ENCODE measurements around the gene TSHZ2.

Gene TSHZ2

GRCh38 chr20:53205046-53205445 lies 232.9 kb downstream of the TSHZ2 start:
- DNase-seq (ENCODE audit: low read depth), result no peak

GRCh38 chr20:53208110-53208832 lies 236.1 kb downstream of the TSHZ2 start:
- no peak for DNase-seq (ENCODE audit: low read depth)

GRCh38 chr20:53210041-53210440 lies 237.9 kb downstream of the TSHZ2 start:
- no peak for DNase-seq (ENCODE audit: low read depth)

GRCh38 chr20:53210931-53211330 lies 238.8 kb downstream of the TSHZ2 start:
- no peak for DNase-seq (ENCODE audit: low read depth)

DNA sequence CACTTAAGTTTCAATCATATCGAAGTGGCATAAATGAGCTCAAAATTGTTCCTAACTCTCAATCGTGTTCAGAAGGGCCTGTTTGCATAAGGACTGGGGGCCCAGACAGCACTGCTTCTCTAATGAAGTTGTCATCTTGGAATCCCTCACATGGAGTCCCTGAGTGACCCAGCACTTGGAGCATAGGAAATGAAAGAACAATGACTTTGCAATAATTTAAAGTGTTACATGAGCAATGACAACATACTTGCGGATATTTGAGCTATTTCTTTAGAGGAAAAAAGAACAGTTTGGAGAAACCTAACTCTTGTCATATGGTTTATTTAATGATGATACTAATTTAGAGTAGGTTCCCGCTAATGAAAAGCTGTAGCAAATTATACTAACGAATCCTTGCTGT lies 239.9 kb downstream of the TSHZ2 start:
- no peak for DNase-seq (ENCODE audit: low read depth)

DNA sequence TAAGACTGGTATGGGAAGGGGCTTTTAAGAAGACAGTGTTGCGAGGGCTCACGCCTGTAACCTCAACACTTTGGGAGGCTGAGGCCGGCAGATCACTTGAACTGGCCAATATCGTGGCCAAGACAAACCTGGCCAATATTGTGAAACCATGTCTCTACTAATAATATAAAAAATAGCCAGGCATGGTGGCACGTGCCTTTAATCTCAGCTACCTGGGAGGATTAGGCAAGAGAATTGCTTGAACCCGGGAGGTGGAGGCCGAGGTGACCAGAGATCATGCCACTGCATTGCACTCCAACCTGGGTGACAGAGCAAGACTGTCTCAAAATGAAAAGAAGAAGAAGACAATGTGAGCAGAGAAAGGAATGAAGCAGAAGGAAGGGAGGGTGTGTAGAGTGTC lies 242.2 kb downstream of the TSHZ2 start:
- no peak for DNase-seq (ENCODE audit: low read depth)

DNA sequence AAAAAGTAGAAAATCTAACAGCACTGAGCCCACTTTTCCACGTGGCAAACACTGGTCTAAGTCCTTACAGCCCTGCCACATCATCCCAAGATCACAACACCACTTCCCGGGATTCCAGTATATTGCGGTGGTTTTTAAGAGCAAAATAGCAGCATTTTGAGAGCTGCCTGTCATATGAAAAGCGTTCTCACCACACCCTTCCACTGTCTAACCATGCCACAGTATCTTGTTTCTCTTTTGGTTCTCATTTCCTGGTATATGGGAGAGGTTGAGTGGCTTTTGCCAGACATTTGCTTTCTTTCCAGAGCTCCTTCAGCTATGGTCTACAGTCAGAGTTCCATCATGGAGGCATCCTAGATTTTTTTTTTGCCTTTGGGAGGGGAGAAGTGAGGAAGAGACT lies 243.0 kb downstream of the TSHZ2 start:
- peak; percentile 14 for DNase-seq (ENCODE audit: low read depth)

DNA sequence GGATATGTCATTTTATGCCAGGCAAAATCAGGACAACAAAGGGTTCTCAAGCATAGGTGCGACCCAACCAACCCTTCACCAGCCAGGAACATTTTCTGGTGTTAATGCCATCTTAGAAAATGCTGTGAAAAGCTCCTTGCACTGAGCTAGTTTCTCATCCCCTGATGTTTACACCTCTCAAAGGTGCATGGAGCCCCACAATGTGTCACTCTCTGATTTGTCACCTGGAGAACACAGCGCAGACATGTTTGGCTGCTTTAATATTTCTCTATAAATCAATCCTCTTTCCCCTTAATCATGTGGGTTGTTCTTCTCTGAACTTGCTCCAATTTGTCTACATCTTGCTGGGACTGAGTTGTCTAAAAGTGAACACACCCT lies 244.3 kb downstream of the TSHZ2 start:
- DNase-seq (ENCODE audit: low read depth), result no peak

DNA sequence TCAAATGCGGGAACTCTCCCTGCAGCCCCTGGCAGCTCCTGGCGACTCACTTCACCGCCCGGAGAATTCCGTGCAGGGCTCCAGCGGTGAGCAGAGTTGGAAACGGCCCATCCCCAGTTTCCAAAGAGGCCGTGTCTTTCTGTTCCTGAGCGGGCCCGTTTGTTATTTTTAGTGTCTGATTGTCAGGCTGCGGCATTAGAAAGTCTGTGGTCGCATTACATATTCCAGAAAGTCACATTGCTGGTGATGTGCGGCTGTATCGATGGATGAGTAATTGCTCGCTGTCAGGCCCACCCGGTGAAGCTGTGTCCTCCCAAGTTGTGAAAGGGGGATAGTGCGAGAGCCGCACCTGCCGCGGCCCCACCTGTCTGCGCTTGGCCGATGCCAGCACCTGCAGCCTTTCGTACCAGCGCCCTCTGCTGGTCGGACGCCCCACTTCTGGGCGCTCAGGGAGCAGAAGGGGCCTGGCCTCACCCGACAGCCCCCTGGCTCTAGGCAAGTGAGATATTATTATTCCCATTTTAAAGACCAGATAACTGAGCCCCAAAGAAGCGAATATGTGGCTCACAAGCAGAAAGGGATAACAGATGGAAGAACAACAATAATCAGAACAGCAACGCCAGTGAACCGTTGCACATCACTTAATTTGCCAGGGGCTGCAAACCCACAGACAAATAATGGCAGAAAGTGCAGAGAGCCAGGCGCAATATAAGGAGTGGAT lies 244.9 kb downstream of the TSHZ2 start:
- no peak for DNase-seq (ENCODE audit: low read depth)

GRCh38 chr20:53220482-53221307 lies 248.5 kb downstream of the TSHZ2 start:
- DNase-seq (ENCODE audit: low read depth), result peak; percentile 6

- DNase-seq (ENCODE audit: low read depth), result no peak
Measured at GRCh38 chr20:53221731-53222130, 249.6 kb downstream of the TSHZ2 start.

- no peak for DNase-seq (ENCODE audit: low read depth)
Measured at GRCh38 chr20:53222416-53222815, 250.3 kb downstream of the TSHZ2 start.

DNA sequence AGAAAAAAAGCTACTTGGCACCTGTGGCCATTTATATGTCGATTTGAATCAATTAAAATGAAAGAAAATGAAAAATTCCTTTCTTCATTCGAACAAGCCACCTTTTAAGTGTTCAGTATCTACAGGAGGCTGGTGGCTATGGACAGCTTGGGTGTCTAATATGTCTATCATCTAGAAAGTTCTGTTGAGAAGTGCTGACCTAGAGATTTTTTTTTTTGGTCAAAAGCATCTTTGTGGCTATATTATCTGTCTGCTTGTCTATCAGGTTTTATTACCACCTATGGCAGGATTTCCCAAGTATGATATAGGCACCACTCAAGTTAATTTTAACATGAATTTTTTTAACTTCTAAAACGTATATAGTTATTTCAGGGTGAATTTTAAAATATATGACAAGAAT lies 250.8 kb downstream of the TSHZ2 start:
- no peak for DNase-seq (ENCODE audit: low read depth)

DNA sequence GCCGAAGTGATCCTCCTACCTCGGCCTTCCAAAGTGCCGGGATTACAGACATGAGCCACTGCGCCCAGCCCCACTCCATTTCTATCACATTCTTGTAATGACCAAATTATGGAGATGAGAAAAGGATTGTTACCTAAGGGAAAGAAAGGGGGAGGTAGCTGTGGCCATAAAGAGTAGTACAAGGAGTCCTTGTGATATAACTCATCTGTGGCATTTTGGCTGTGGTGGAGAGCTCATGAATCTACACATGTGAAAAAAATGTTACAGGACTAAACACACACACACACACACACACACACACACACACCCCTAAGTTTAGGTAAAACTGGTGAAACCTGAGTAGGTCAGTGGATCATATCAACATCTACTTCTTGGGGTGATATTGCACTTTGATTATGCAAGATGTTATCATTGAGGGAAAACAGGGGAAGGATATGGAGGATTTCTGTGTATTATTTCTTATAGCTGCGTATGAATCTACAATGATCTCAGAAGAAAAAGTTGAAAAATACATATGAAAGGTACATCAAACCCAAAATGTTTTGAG lies 251.5 kb downstream of the TSHZ2 start:
- DNase-seq (ENCODE audit: low read depth), result no peak

GRCh38 chr20:53224851-53225250 lies 252.7 kb downstream of the TSHZ2 start:
- peak; percentile 38 for DNase-seq (ENCODE audit: low read depth)

GRCh38 chr20:53226826-53227225 lies 254.7 kb downstream of the TSHZ2 start:
- no peak for DNase-seq (ENCODE audit: low read depth)

DNA sequence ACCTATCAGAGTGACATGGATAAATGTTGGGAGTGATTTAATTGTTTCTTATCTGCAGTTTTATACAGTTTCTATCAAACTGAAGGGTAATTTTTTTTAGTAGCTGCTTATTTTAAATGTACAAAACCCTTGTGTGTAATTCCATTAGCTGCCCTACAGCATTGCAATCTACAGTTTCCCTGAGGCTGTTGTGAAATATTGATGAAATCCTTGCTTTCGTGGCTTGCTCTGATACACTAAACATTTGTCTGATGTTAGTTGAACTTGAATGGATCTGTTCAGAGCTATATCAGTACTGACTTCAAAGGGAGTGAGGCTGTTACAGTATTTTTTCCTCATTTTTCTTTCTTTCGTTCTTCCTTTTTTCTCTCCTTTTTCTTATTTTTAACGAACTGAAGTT lies 255.4 kb downstream of the TSHZ2 start:
- DNase-seq (ENCODE audit: low read depth), result no peak

DNA sequence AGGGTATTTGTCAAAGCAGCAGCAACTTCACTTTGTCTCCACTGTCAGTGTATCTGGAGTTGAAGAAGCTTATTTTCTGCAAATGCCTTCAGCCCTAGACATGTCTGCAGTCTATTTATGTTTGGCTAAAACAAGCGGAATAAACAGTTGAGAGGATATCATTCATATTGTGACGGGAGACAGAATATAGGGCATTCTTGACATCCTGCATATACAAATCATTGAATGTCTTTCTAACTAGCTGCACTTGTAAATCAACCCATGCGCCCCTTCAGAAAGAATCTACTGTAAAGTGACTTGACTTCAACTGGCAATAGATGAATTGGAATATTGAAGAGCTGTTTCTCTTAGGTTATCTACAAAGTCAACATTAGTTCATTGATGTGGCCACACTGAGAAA lies 258.9 kb downstream of the TSHZ2 start:
- no peak for DNase-seq (ENCODE audit: low read depth)

DNA sequence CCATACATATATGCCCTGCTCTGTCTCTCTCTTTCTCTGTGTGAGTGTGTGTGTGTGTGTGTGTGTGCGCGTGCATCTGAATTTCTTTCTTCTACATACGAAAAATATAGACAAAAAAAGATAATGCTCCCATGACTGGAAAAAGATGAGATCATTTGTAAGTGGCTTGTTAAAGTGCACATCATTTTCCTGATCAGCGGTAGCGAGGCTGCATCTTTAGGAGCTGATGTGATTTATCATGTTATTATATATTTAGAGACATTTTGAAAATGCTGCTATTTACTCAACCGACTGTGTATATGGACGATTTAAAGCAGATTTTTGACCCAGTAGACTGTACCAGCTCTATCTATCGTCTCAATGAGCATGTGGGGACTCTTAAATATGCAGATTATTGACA lies 265.3 kb downstream of the TSHZ2 start:
- no peak for DNase-seq (ENCODE audit: low read depth)

- no peak for DNase-seq (ENCODE audit: low read depth)
Measured at GRCh38 chr20:53238121-53238660, 266.0 kb downstream of the TSHZ2 start.

GRCh38 chr20:53243152-53243551 lies 271.0 kb downstream of the TSHZ2 start:
- no peak for DNase-seq (ENCODE audit: low read depth)

GRCh38 chr20:53244711-53245110 lies 272.6 kb downstream of the TSHZ2 start:
- no peak for DNase-seq (ENCODE audit: low read depth)
